ENCODE measurements around the gene ZNF385A.

- TF ChIP-seq CTCF (IDR thresholded peaks at IDR 0.05) (no peak), POLR2A (IDR thresholded peaks at IDR 0.05) (no peak)
Measured at GRCh38 chr12:54393207-54393609, 8.7 kb upstream of the ZNF385A start.

Measured in thyroid gland (tissue), 4 donors.